Adrenal gland (tissue), 5 donors: Measurements from ENCODE around the gene SPATS2.

Experiments used
- CTCF ChIP-seq, 6 experiments: fragments of 450-650 bp in 4 of 6; fragments of 200-600 bp in 2 of 6; sonication (generic) in 1 of 6; IDR thresholded peaks; 1 replicate in 5 of 6; 2 replicates in 1 of 6; pipeline versions ENCODE4 v1.5.1 to v1.8.0; 2016 to 2021; ENCODE audit warnings: antibody characterized with exemption in 6 of 6, mild to moderate bottlenecking in 2 of 6, moderate library complexity in 1 of 6
- POLR2A ChIP-seq, 2 donors: fragments of 450-650 bp; IDR thresholded peaks; one replicate each; pipeline ENCODE4 v1.6.1; 2017; ENCODE audit warnings: antibody characterized with exemption in 2 of 2, mild to moderate bottlenecking in 2 of 2, moderate library complexity in 1 of 2
- donor health status: DM: no; HTN: no; CAD: no.

GRCh38 chr12:49413796-49414195, 46.5 kb downstream of the SPATS2 start:
- TF ChIP-seq CTCF (IDR thresholded peaks at IDR 0.05) (no peak), POLR2A (IDR thresholded peaks at IDR 0.05) (no peak)
